GM23338 (cell line): ENCODE results near the gene KRT85. TPM values are rescaled to one million over a fixed set of nuclear protein-coding genes. Genes with fewer than 3 reads are reported as not detected.

Experiments
- ATAC-seq: fragments of 200-7000 bp; cut with Tn5 transposase; 3 replicates; pipeline ENCODE4 v1.9.1; 2020
- DNase-seq: peaks from one replicate; pipeline ENCODE4 v3.0.0-alpha.2; 2015; ENCODE audit warnings: low spot score
- H2AFZ ChIP-seq: fragments of 200-600 bp; sonication (generic); 2 replicates; pipeline ENCODE4 v1.8.0; 2016; ENCODE audit warnings: antibody characterized with exemption, mild to moderate bottlenecking, moderate library complexity
- H3F3A ChIP-seq: fragments of 200-600 bp; sonication (generic); replicated peaks from 2 replicates; pipeline ENCODE4 v1.8.0; 2017; ENCODE audit warnings: antibody characterized with exemption, mixed run types, low read depth
- H3K27ac ChIP-seq: fragments of 200-600 bp; sonication (generic); 2 replicates; pipeline ENCODE4 v1.6.1; 2016; ENCODE audit warnings: low read depth
- H3K27me3 ChIP-seq: fragments of 200-600 bp; sonication (generic); 2 replicates; pipeline ENCODE4 v1.8.0; 2016; ENCODE audit warnings: mild to moderate bottlenecking, mixed run types, moderate library complexity; ENCODE audit not compliant: insufficient read depth
- H3K36me3 ChIP-seq: fragments of 200-600 bp; sonication (generic); 2 replicates; pipeline ENCODE4 v1.8.0; 2016; ENCODE audit warnings: mild to moderate bottlenecking; ENCODE audit not compliant: insufficient read depth
- H3K4me1 ChIP-seq: fragments of 200-600 bp; sonication (generic); 2 replicates; pipeline ENCODE4 v1.8.0; 2016; ENCODE audit warnings: mild to moderate bottlenecking, moderate library complexity; ENCODE audit not compliant: insufficient read depth
- H3K4me2 ChIP-seq: fragments of 200-600 bp; sonication (generic); 2 replicates; pipeline ENCODE4 v1.7.1; 2017; ENCODE audit warnings: mixed run types
- H3K4me3 ChIP-seq: fragments of 200-600 bp; sonication (generic); 2 replicates; pipeline ENCODE4 v1.6.1; 2016; ENCODE audit warnings: mixed run types
- H3K79me2 ChIP-seq: fragments of 200-600 bp; sonication (generic); replicated peaks from 2 replicates; pipeline ENCODE4 v1.8.0; 2017; ENCODE audit warnings: mild to moderate bottlenecking; ENCODE audit not compliant: insufficient read depth
- H3K9me2 ChIP-seq: fragments of 200-600 bp; sonication (generic); 2 replicates; pipeline ENCODE4 v1.8.0; 2017; ENCODE audit not compliant: insufficient read depth
- H4K20me1 ChIP-seq: fragments of 200-600 bp; sonication (generic); replicated peaks from 2 replicates; pipeline ENCODE4 v1.8.0; 2017; ENCODE audit warnings: mild to moderate bottlenecking; ENCODE audit not compliant: insufficient read depth
- H3K27ac Mint-ChIP-seq: 2 replicates; pipeline ENCODE4 v1.8.0; 2020; ENCODE audit warnings: inconsistent platforms, mild to moderate bottlenecking, moderate library complexity, mixed read lengths
- H3K27me3 Mint-ChIP-seq: 3 replicates; pipeline ENCODE4 v1.8.0; 2022; ENCODE audit warnings: low read depth, mild to moderate bottlenecking, moderate library complexity, mixed read lengths, inconsistent platforms; ENCODE audit not compliant: insufficient read depth, poor library complexity
- H3K36me3 Mint-ChIP-seq: 3 replicates; pipeline ENCODE4 v1.8.0; 2021; ENCODE audit warnings: low read depth, mild to moderate bottlenecking, inconsistent platforms, moderate library complexity, mixed read lengths
- H3K4me1 Mint-ChIP-seq: 3 replicates; pipeline ENCODE4 v1.8.0; 2020; ENCODE audit warnings: mild to moderate bottlenecking, inconsistent platforms, mixed read lengths
- H3K4me3 Mint-ChIP-seq: 3 replicates; pipeline ENCODE4 v1.8.0; 2021; ENCODE audit warnings: moderate library complexity, mild to moderate bottlenecking, inconsistent platforms, mixed read lengths
- H3K9me3 Mint-ChIP-seq: 3 replicates; pipeline ENCODE4 v1.8.0; 2020; ENCODE audit warnings: moderate library complexity, mild to moderate bottlenecking, inconsistent platforms, mixed read lengths
- CREB1 ChIP-seq: fragments of 250-450 bp; sonication (Bioruptor Pico); IDR thresholded peaks from 2 replicates; pipeline ENCODE4 v1.5.0; 2020; ENCODE audit warnings: low read depth, mild to moderate bottlenecking, moderate library complexity
- CTCF ChIP-seq, 2 experiments: fragments of 200-600 bp in 1 of 2; sonication (generic) in 1 of 2; conservative IDR thresholded peaks; 2 replicates each; pipeline versions ENCODE4 v1.5.1 to v1.6.1; 2016 to 2017; ENCODE audit warnings: antibody characterized with exemption in 2 of 2, low read depth in 2 of 2, mild to moderate bottlenecking in 2 of 2, moderate library complexity in 1 of 2
- EZH2 ChIP-seq: fragments of 200-600 bp; sonication (generic); IDR thresholded peaks from one replicate; pipeline ENCODE4 v1.8.0; 2017; ENCODE audit warnings: antibody characterized with exemption, mild to moderate bottlenecking, low read depth; ENCODE audit not compliant: unreplicated experiment
- EZH2phosphoT487 ChIP-seq: fragments of 200-600 bp; sonication (generic); IDR thresholded peaks from one replicate; pipeline ENCODE4 v1.8.1; 2018; ENCODE audit warnings: antibody characterized with exemption; ENCODE audit not compliant: unreplicated experiment
- JUNB ChIP-seq: IDR thresholded peaks from one replicate; pipeline ENCODE4 v1.6.1; 2016; ENCODE audit warnings: antibody characterized with exemption; ENCODE audit not compliant: unreplicated experiment
- NANOG ChIP-seq: IDR thresholded peaks from 2 replicates; pipeline ENCODE4 v1.6.1; 2016; ENCODE audit warnings: antibody characterized with exemption, borderline replicate concordance
- POLR2AphosphoS5 ChIP-seq: IDR thresholded peaks from 2 replicates; pipeline ENCODE4 v1.6.1; 2016; ENCODE audit warnings: antibody characterized with exemption, low read depth
- REST ChIP-seq: IDR thresholded peaks from one replicate; pipeline ENCODE4 v1.6.1; 2018; ENCODE audit warnings: antibody characterized with exemption; ENCODE audit not compliant: unreplicated experiment
- ZNF331 ChIP-seq: fragments of 250-450 bp; sonication (Bioruptor Pico); IDR thresholded peaks from 2 replicates; pipeline ENCODE4 v1.5.0; 2020; ENCODE audit warnings: low read depth, mild to moderate bottlenecking, moderate library complexity
- ZNF462 ChIP-seq: fragments of 250-450 bp; sonication (Bioruptor Pico); IDR thresholded peaks from 2 replicates; pipeline ENCODE4 v1.5.0; 2020; ENCODE audit warnings: mild to moderate bottlenecking, moderate library complexity
- polyA plus RNA-seq: library from polyadenylated mRNA; unstranded; fragments of >200 nt; fragmentation: Nextera tagmentation; extraction: Ambion mirVana; gene quantifications from 2 replicates; pipeline ENCODE4 v1.2.1, GENCODE V29; 2016
- total RNA-seq: library from RNA; depleted of rRNA; stranded (reverse); fragments of >200 nt; shearing (Covaris generic); gene quantifications from 2 replicates; pipeline ENCODE4 v1.2.3, GENCODE V29; 2014

The KRT85 gene
- total and polyA plus RNA-seq, 2 experiments from 2014 or later = not detected

GRCh38 chr12:52350021-52350620, 17.2 kb downstream of the KRT85 start:
- Mint-ChIP-seq H3K4me1 (no peaks in the 10 kb centered on the region), H3K36me3 (no peaks in the 10 kb centered on the region), H3K4me3 (no peak overlapping the region), H3K27ac (no peak overlapping the region), H3K9me3 (no peaks in the 10 kb centered on the region), H3K27me3 (peaks cover 3% of the 10 kb centered on the region)
- Histone ChIP-seq H3K27me3 (no peaks in the 10 kb centered on the region), H3K79me2 (no peaks in the 10 kb centered on the region), H3K36me3 (no peaks in the 10 kb centered on the region), H2AFZ (no peak overlapping the region), H3K9me2 (no peaks in the 10 kb centered on the region), H3K4me3 (no peak overlapping the region), H3K27ac (no peak overlapping the region), H4K20me1 (no peaks in the 10 kb centered on the region; the same call in 1 of the 2 replicates), H3K4me1 (no peaks in the 10 kb centered on the region), H3K4me2 (no peak overlapping the region), H3F3A (no peaks in the 10 kb centered on the region)
- no peak for TF ChIP-seq EZH2phosphoT487
- no peak for TF ChIP-seq CREB1
- no peak for TF ChIP-seq ZNF462
- no peak for TF ChIP-seq POLR2AphosphoS5
- TF ChIP-seq REST = no peak
- TF ChIP-seq CTCF (conservative IDR thresholded peaks at IDR 0.05; ENCODE audit: low read depth in 2 of 2) = no peak
- TF ChIP-seq NANOG = no peak
- no peak for TF ChIP-seq ZNF331
- TF ChIP-seq EZH2 = no peak
- no peak for TF ChIP-seq JUNB
- ATAC-seq = no peak
- no peak for DNase-seq
